ENCODE measurements around the gene SLC34A3. TPM values are rescaled to one million over a fixed set of nuclear protein-coding genes. Genes with fewer than 3 reads are reported as not detected.
A peak's percentile ranks its signal among the peaks of the same experiment; 100 is the strongest.

Gene SLC34A3
- total and polyA plus RNA-seq, 2 experiments from 2014 or later: not detected

- Histone ChIP-seq H3K27ac (no peak overlapping the region), H3K27me3 (no peaks in the 10 kb centered on the region), H3K36me3 (no peaks in the 10 kb centered on the region), H3K4me3 (no peak overlapping the region), H3K9me3 (ENCODE audit: low read depth) (no peaks in the 10 kb centered on the region), H3K4me1 (ENCODE audit: low read depth) (peaks cover 14% of the 10 kb centered on the region)
- no peak for TF ChIP-seq CTCF (IDR thresholded peaks at IDR 0.05; ENCODE audit: low read depth, low read length)
- DNase-seq (ENCODE audit: low read depth in 1 of 2, low spot score in 1 of 2): no peak
Measured at GRCh38 chr9:137233143-137233980, 2.7 kb downstream of the SLC34A3 start.

- no peak for DNase-seq (ENCODE audit: low read depth in 1 of 2, low spot score in 1 of 2)
- H3K27me3 ChIP-seq: no peaks in the 10 kb centered on the region
- H3K4me3 ChIP-seq: no peak overlapping the region
- peaks cover 14% of the 10 kb centered on the region for H3K4me1 ChIP-seq (ENCODE audit: low read depth)
- no peak overlapping the region for H3K27ac ChIP-seq
- no peak for TF ChIP-seq CTCF (IDR thresholded peaks at IDR 0.05; ENCODE audit: low read depth, low read length)
- H3K36me3 ChIP-seq: no peaks in the 10 kb centered on the region
- no peaks in the 10 kb centered on the region for H3K9me3 ChIP-seq (ENCODE audit: low read depth)
Measured at GRCh38 chr9:137234055-137234697, 3.5 kb downstream of the SLC34A3 start.

GRCh38 chr9:137234758-137235423 lies 4.2 kb downstream of the SLC34A3 start:
- no peak for TF ChIP-seq CTCF (IDR thresholded peaks at IDR 0.05; ENCODE audit: low read depth, low read length)
- H3K4me3 ChIP-seq: no peak overlapping the region
- H3K27me3 ChIP-seq: no peaks in the 10 kb centered on the region
- H3K4me1 ChIP-seq (ENCODE audit: low read depth): peaks cover 14% of the 10 kb centered on the region
- no peak overlapping the region for H3K27ac ChIP-seq
- DNase-seq (ENCODE audit: low read depth in 1 of 2, low spot score in 1 of 2): no peak
- H3K9me3 ChIP-seq (ENCODE audit: low read depth): no peaks in the 10 kb centered on the region
- no peaks in the 10 kb centered on the region for H3K36me3 ChIP-seq

GRCh38 chr9:137235424-137236237 lies 4.9 kb downstream of the SLC34A3 start:
- Histone ChIP-seq H3K4me1 (ENCODE audit: low read depth) (peaks cover 14% of the 10 kb centered on the region), H3K9me3 (ENCODE audit: low read depth) (no peaks in the 10 kb centered on the region), H3K27me3 (no peaks in the 10 kb centered on the region), H3K4me3 (no peak overlapping the region), H3K36me3 (no peaks in the 10 kb centered on the region), H3K27ac (peak overlapping the region; percentile 32)
- TF ChIP-seq CTCF (IDR thresholded peaks at IDR 0.05; ENCODE audit: low read depth, low read length): no peak
- DNase-seq (ENCODE audit: low read depth in 1 of 2, low spot score in 1 of 2): no peak

Measured in cardiac muscle cell (in vitro differentiated cells and primary cell).